Measurements from ENCODE around the gene FAM227A. TPM values are rescaled to one million over a fixed set of nuclear protein-coding genes. Genes with fewer than 3 reads are reported as not detected.

FAM227A gene
- total and polyA plus RNA-seq, 8 donors = under 0.01 to 39.1 (median 0.81) TPM

- Histone ChIP-seq H3K27ac (no peak overlapping the region), H3K36me3 (peaks cover 0 to 31% (median 2%) of the 10 kb centered on the region in 4 donors), H3K4me3 (no peak overlapping the region), H3K4me1 (no peaks in the 10 kb centered on the region), H3K27me3 (no peaks in the 10 kb centered on the region), H3K9me3 (no peaks in the 10 kb centered on the region)
- DNase-seq = no peak
- no peak for TF ChIP-seq CTCF (IDR thresholded peaks at IDR 0.05)
- TF ChIP-seq POLR2AphosphoS5 (IDR thresholded peaks at IDR 0.05) = no peak
- no peak for TF ChIP-seq POLR2A (IDR thresholded peaks at IDR 0.05)
- TF ChIP-seq EP300 (IDR thresholded peaks at IDR 0.05) = no peak
- intact Hi-C loops (cut with DNase I; ENCODE audit: low total_unique reads) = no loop called here
- 82 to 89% (median 83%) methylated on average over 9 of the region's 9 CpGs for WGBS, 5 donors
Measured at GRCh38 chr22:38631724-38632123, 24.5 kb downstream of the FAM227A start.

GRCh38 chr22:38629108-38629507 lies 27.1 kb downstream of the FAM227A start:
- intact Hi-C loops (cut with DNase I; ENCODE audit: low total_unique reads) = no loop called here
- TF ChIP-seq POLR2AphosphoS5 (IDR thresholded peaks at IDR 0.05) = no peak
- no peak for TF ChIP-seq POLR2A (IDR thresholded peaks at IDR 0.05)
- TF ChIP-seq CTCF (IDR thresholded peaks at IDR 0.05) = no peak
- no peak for TF ChIP-seq EP300 (IDR thresholded peaks at IDR 0.05)
- no peak overlapping the region for H3K27ac ChIP-seq
- 81 to 93% (median 88%) methylated on average over 4 of the region's 4 CpGs for WGBS, 5 donors
- no peak for DNase-seq
- H3K9me3 ChIP-seq = no peaks in the 10 kb centered on the region
- no peaks in the 10 kb centered on the region for H3K27me3 ChIP-seq
- H3K36me3 ChIP-seq = peaks cover 0 to 31% (median 0%) of the 10 kb centered on the region in 4 donors
- H3K4me3 ChIP-seq = no peak overlapping the region
- no peaks in the 10 kb centered on the region for H3K4me1 ChIP-seq

- H3K36me3 ChIP-seq = peaks cover 0 to 29% (median 0%) of the 10 kb centered on the region in 4 donors
- TF ChIP-seq EP300 (IDR thresholded peaks at IDR 0.05) = no peak
- DNase-seq = no peak
- H3K27ac ChIP-seq = no peak overlapping the region
- no peak overlapping the region for H3K4me3 ChIP-seq
- intact Hi-C loops (cut with DNase I; ENCODE audit: low total_unique reads) = no loop called here
- H3K4me1 ChIP-seq = no peaks in the 10 kb centered on the region
- no peaks in the 10 kb centered on the region for H3K9me3 ChIP-seq
- 83 to 90% (median 88%) methylated on average over 5 of the region's 5 CpGs for WGBS, 5 donors
- no peaks in the 10 kb centered on the region for H3K27me3 ChIP-seq
Measured at GRCh38 chr22:38628444-38628843, 27.7 kb downstream of the FAM227A start.

GRCh38 chr22:38623351-38623750 lies 32.8 kb downstream of the FAM227A start:
- H3K27ac ChIP-seq = no peak overlapping the region
- no peak for TF ChIP-seq CTCF (IDR thresholded peaks at IDR 0.05)
- TF ChIP-seq POLR2AphosphoS5 (IDR thresholded peaks at IDR 0.05) = no peak
- no peak for TF ChIP-seq POLR2A (IDR thresholded peaks at IDR 0.05)
- TF ChIP-seq EP300 (IDR thresholded peaks at IDR 0.05) = no peak
- H3K9me3 ChIP-seq = no peaks in the 10 kb centered on the region
- H3K27me3 ChIP-seq = no peaks in the 10 kb centered on the region
- H3K4me3 ChIP-seq = no peak overlapping the region
- no peaks in the 10 kb centered on the region for H3K4me1 ChIP-seq
- intact Hi-C loops (cut with DNase I; ENCODE audit: low total_unique reads) = no loop called here
- WGBS, 5 donors = 72 to 88% (median 79%) methylated on average over 4 of the region's 4 CpGs
- no peaks in the 10 kb centered on the region for H3K36me3 ChIP-seq
- DNase-seq = no peak

- no peaks in the 10 kb centered on the region for H3K36me3 ChIP-seq
- WGBS, 5 donors = 93 to 100% (median 97%) methylated on average over 2 of the region's 2 CpGs
- intact Hi-C loops (cut with DNase I; ENCODE audit: low total_unique reads) = no loop called here
- no peak overlapping the region for H3K27ac ChIP-seq
- no peaks in the 10 kb centered on the region for H3K9me3 ChIP-seq
- no peaks in the 10 kb centered on the region for H3K27me3 ChIP-seq
- no peak for DNase-seq
- H3K4me1 ChIP-seq = no peaks in the 10 kb centered on the region
- TF ChIP-seq CTCF (IDR thresholded peaks at IDR 0.05) = no peak
- TF ChIP-seq POLR2AphosphoS5 (IDR thresholded peaks at IDR 0.05) = no peak
- no peak for TF ChIP-seq EP300 (IDR thresholded peaks at IDR 0.05)
- no peak for TF ChIP-seq POLR2A (IDR thresholded peaks at IDR 0.05)
- H3K4me3 ChIP-seq = no peak overlapping the region
Measured at GRCh38 chr22:38618682-38619081, 37.5 kb downstream of the FAM227A start.

Measured in stomach (tissue), 9 donors.